ENCODE data around the gene NKD2. TPM values are rescaled to one million over a fixed set of nuclear protein-coding genes. Genes with fewer than 3 reads are reported as not detected.

The NKD2 gene
- total and polyA plus RNA-seq, 2 of the 4 experiments (the other 2 are of a cell fraction), result not detected

DNA sequence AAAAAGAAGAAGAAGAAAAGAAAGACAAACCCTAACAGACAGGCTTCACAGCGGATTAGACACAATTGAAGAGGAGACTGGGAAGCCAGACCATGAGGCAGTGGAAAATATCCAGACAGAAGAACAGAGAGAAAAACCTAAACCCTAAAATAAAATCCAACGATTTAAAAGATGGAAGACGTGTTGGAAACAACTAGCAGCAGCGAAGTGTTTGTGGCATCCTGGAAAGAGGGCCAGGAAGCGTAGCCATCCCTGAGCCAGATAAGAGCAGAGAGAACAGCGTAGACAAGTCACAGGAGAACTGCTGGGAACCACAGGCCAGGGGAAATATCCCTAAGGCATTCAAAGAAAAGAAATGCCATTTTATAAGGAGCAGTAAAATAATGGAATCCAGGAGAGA is 39.7 kb upstream of the NKD2 start:
- Histone ChIP-seq H2AK5ac (ENCODE audit: low read depth, low read length) (no peak overlapping the region), H3K9me1 (ENCODE audit: insufficient read depth, low read length) (no peaks in the 10 kb centered on the region), H3K27ac (ENCODE audit: insufficient read depth, low read length) (no peak overlapping the region), H3K4me1 (ENCODE audit: control insufficient read depth, insufficient read depth, low read length) (peaks cover 9% of the 10 kb centered on the region; the same call in 1 of the 2 replicates), H3K56ac (ENCODE audit: extremely low read depth, insufficient read depth, low read length) (no peak overlapping the region), H3K79me1 (ENCODE audit: low read depth in 1 of 2, low read length in 2 of 2) (no peaks in the 10 kb centered on the region), H3K9me3 (ENCODE audit: control insufficient read depth, insufficient read depth, low read length) (peaks cover 4% of the 10 kb centered on the region; the same call in 1 of the 2 replicates), H4K8ac (ENCODE audit: low read depth in 2 of 2, low read length in 2 of 2) (no peak overlapping the region), H2BK120ac (ENCODE audit: low read depth, low read length) (no peak overlapping the region), H2BK5ac (ENCODE audit: low read depth, low read length, poor library complexity, severe bottlenecking) (no peak overlapping the region), H3K14ac (replicated peaks; ENCODE audit: low read depth, low read length) (no peak overlapping the region), H3K27me3 (ENCODE audit: control insufficient read depth, insufficient read depth, low read length) (peaks cover 51% of the 10 kb centered on the region), H4K20me1 (ENCODE audit: insufficient read depth, low read length) (no peaks in the 10 kb centered on the region), H2AFZ (replicated peaks; ENCODE audit: low read length, poor library complexity) (no peak overlapping the region), H3K36me3 (ENCODE audit: control insufficient read depth, insufficient read depth, low read length) (no peaks in the 10 kb centered on the region), H3K9ac (ENCODE audit: low read depth, low read length) (no peak overlapping the region), H3K4me3 (ENCODE audit: insufficient read depth, low read depth, low read length) (no peak overlapping the region), H3K4ac (ENCODE audit: low read depth, low read length) (no peak overlapping the region), H3K18ac (ENCODE audit: low read depth, low read length) (no peak overlapping the region), H2BK15ac (ENCODE audit: low read depth, low read length) (no peak overlapping the region), H3K4me2 (ENCODE audit: low read depth, low read length) (no peak overlapping the region), H3K23ac (ENCODE audit: low read depth, low read length) (no peak overlapping the region), H2AK9ac (replicated peaks; ENCODE audit: low read depth, low read length, poor library complexity) (no peak overlapping the region), H4K5ac (ENCODE audit: low read depth, low read length) (no peak overlapping the region), H4K91ac (ENCODE audit: insufficient read depth, low read depth, low read length) (no peak overlapping the region), H2BK20ac (ENCODE audit: low read depth, low read length) (no peak overlapping the region)
- BruUV-seq (replicated peaks), result no TSS peak
- ATAC-seq (ENCODE audit: low read depth) (no peak), DNase-seq (no peak)
- 47% methylated on average over 4 of the region's 6 CpGs; no CpG with 5 or more reads in 1 of the 2 experiments for WGBS, 2 experiments (ENCODE audit: extremely low coverage in 2 of 2, insufficient read length in 1 of 2)
- ChIA-PET POLR2A (ENCODE audit: unreplicated experiment) (no interaction called here), CTCF (no interaction called here)
- dilution Hi-C loops (cut with HindIII; ENCODE audit: low sequenced_read_pairs, unreplicated experiment) (no loop called here), in situ Hi-C loops (cut with MboI; ENCODE audit: low sequenced_read_pairs) (loop anchor here (25.0 kb wide), 1 partner anchor 818 kb away; the partner anchor contains the start of gene MRPL36), intact Hi-C loops (cut with micrococcal nuclease) (no loop called here)
- TF ChIP-seq MAZ (IDR thresholded peaks at IDR 0.05; ENCODE audit: borderline replicate concordance, low read depth, low read length), result no peak
- no peak for TF ChIP-seq MAFK (IDR thresholded peaks at IDR 0.05; ENCODE audit: low read depth, low read length)
- TF ChIP-seq POLR2A (IDR thresholded peaks at IDR 0.05; ENCODE audit: low read depth, low read length), result no peak
- no peak for TF ChIP-seq MXI1 (IDR thresholded peaks at IDR 0.05; ENCODE audit: borderline replicate concordance, low read depth, low read length)
- no peak for TF ChIP-seq RCOR1 (IDR thresholded peaks at IDR 0.05; ENCODE audit: insufficient replicate concordance, low read length)
- TF ChIP-seq NFE2L2 (IDR thresholded peaks at IDR 0.05; ENCODE audit: low read depth, low read length), result no peak
- TF ChIP-seq RFX5 (IDR thresholded peaks at IDR 0.05; ENCODE audit: low read depth, low read length), result no peak
- TF ChIP-seq FOS (IDR thresholded peaks at IDR 0.05; ENCODE audit: low read depth, low read length), result no peak
- no peak for TF ChIP-seq CEBPB (IDR thresholded peaks at IDR 0.05; ENCODE audit: low read depth, low read length)
- no peak for TF ChIP-seq BHLHE40 (IDR thresholded peaks at IDR 0.05; ENCODE audit: low read depth, low read length)

Data from IMR-90 (cell line).